BJ (cell line): ENCODE data around the gene ANKS1A. TPM values are rescaled to one million over a fixed set of nuclear protein-coding genes. Genes with fewer than 3 reads are reported as not detected.
"Not testable (repeated sequence)": the region's sequence is repeated elsewhere in the genome, so short reads cannot be mapped to it uniquely, and the experiment has no call there.

Source experiments
- CTCF ChIA-PET: fragments of 350-600 bp; formaldehyde crosslinking; extraction: SDS; loops from one replicate; lab custom pipeline; 2021; ENCODE audit warnings: antibody characterized with exemption, inconsistent platforms; lab: Yijun Ruan, JAX
- POLR2A ChIA-PET: fragments of 300-600 bp; sonication (Branson Sonifier 250); formaldehyde crosslinking; extraction: SDS; loops from one replicate; lab custom pipeline; 2021; ENCODE audit warnings: antibody characterized with exemption; lab: Charles Lee
- DNase-seq: peaks from one replicate; pipeline ENCODE4 v3.0.0-alpha.2; 2011; ENCODE audit warnings: low read depth
- H3K27me3 ChIP-seq: 2 replicates; pipeline ENCODE4 v1.6.0; 2011; ENCODE audit warnings: low read length; ENCODE audit not compliant: control insufficient read depth, insufficient read depth
- H3K36me3 ChIP-seq: 2 replicates; pipeline ENCODE4 v1.5.1; 2011; ENCODE audit warnings: low read length; ENCODE audit not compliant: control insufficient read depth, insufficient read depth
- H3K4me3 ChIP-seq: 2 replicates; pipeline ENCODE4 v1.5.1; 2011; ENCODE audit warnings: low read depth, mild to moderate bottlenecking, control low read depth, low read length
- polyA plus RNA-seq: library from polyadenylated mRNA; depleted of rRNA; stranded (reverse); fragments of >200 nt; gene quantifications from 2 replicates; pipeline ENCODE4 v1.2.3, GENCODE V29; 2011
- TF ChIP-seq, protein P1 (sequence below): IDR thresholded peaks from 2 replicates; pipeline ENCODE4 v1.5.1; 2011; ENCODE audit warnings: low read depth, mild to moderate bottlenecking, control low read depth, inconsistent platforms, low read length, moderate library complexity; ENCODE audit not compliant: insufficient read depth

Gene ANKS1A
- polyA plus RNA-seq, 1 experiment: 4.2 TPM

- H3K4me3 ChIP-seq, POLR2A ChIA-PET, H3K36me3 ChIP-seq, DNase-seq, H3K27me3 ChIP-seq: not testable (repeated sequence)
- CTCF ChIA-PET: interaction anchor here (1.0 kb wide), 1 partner anchor 15 kb away, joined by 4 read pairs; no protein-coding TSS in a partner anchor
Observed at GRCh38 chr6:35107761-35108160, 218.7 kb downstream of the ANKS1A start.

GRCh38 chr6:35108309-35108885 is 219.3 kb downstream of the ANKS1A start:
- no peak overlapping the region for H3K4me3 ChIP-seq
- ChIA-PET CTCF (no interaction called here), POLR2A (no interaction called here)
- no peaks in the 10 kb centered on the region for H3K36me3 ChIP-seq
- no peaks in the 10 kb centered on the region for H3K27me3 ChIP-seq
- DNase-seq: no peak
- TF ChIP-seq, protein P1, sequence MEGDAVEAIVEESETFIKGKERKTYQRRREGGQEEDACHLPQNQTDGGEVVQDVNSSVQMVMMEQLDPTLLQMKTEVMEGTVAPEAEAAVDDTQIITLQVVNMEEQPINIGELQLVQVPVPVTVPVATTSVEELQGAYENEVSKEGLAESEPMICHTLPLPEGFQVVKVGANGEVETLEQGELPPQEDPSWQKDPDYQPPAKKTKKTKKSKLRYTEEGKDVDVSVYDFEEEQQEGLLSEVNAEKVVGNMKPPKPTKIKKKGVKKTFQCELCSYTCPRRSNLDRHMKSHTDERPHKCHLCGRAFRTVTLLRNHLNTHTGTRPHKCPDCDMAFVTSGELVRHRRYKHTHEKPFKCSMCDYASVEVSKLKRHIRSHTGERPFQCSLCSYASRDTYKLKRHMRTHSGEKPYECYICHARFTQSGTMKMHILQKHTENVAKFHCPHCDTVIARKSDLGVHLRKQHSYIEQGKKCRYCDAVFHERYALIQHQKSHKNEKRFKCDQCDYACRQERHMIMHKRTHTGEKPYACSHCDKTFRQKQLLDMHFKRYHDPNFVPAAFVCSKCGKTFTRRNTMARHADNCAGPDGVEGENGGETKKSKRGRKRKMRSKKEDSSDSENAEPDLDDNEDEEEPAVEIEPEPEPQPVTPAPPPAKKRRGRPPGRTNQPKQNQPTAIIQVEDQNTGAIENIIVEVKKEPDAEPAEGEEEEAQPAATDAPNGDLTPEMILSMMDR: no peak

DNA sequence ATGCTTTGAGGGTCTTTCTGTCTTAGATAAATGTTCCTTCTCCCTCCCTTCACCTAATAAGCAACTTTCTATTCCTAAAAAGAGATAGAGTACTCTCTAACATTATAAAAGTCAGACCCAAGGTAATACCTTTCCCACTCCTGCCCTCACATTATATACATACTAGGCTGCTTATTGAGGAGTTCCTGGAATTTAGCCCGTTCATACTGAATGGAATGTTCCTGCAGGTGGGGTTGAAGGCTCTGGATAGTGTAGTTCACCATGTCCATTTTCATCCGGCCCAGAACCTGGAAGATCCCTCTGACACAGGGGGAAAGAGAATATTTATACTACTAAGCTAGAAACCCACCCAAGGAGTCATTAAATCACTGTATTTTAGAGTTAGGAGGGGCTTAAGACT is 231.7 kb downstream of the ANKS1A start:
- Histone ChIP-seq H3K27me3 (no peaks in the 10 kb centered on the region), H3K36me3 (no peaks in the 10 kb centered on the region), H3K4me3 (no peak overlapping the region)
- POLR2A ChIA-PET: no interaction called here
- TF ChIP-seq, protein P1: no peak
- DNase-seq: no peak
- CTCF ChIA-PET: interaction anchor here (0.7 kb wide), 1 partner anchor 231 kb away, joined by 3 read pairs; no protein-coding TSS in a partner anchor

DNA sequence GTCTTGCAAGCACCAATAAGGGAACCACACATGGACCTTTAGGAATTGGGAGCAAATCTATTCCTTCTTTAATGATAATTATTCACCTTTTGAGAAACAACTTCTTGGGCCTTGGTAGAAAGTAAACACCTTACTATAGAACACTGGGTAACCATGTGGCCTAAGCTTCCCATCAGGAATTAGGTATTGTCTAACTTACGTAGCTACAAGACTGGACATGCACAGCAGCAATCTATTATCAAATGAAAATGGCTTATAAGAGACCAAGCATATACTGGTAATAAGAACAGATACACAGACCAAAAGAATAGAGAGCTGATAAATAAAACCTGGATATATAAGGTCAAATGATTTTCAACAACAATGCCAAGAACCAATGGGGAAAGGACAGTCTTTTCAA is 235.3 kb downstream of the ANKS1A start:
- no peaks in the 10 kb centered on the region for H3K36me3 ChIP-seq
- ChIA-PET CTCF (interaction anchor here (1.7 kb wide), 1 partner anchor 15 kb away, joined by 10 read pairs; no protein-coding TSS in a partner anchor), POLR2A (no interaction called here)
- peaks cover 1% of the 10 kb centered on the region; the same call in 1 of the 2 replicates for H3K27me3 ChIP-seq
- DNase-seq: no peak
- TF ChIP-seq, protein P1: no peak
- H3K4me3 ChIP-seq: no peak overlapping the region

GRCh38 chr6:35128042-35128441 is 239.0 kb downstream of the ANKS1A start:
- Histone ChIP-seq H3K4me3 (no peak overlapping the region), H3K27me3 (peaks cover 1% of the 10 kb centered on the region; the same call in 1 of the 2 replicates), H3K36me3 (no peaks in the 10 kb centered on the region)
- ChIA-PET CTCF (interaction anchor here (1.0 to 2.9 kb wide), 7 partner anchors 11 to 141 kb away, joined by 3 to 18 read pairs (median 3); no protein-coding TSS in a partner anchor), POLR2A (interaction anchor here (0.6 kb wide), 1 partner anchor 83 kb away, joined by 3 read pairs; no protein-coding TSS in a partner anchor)
- TF ChIP-seq, protein P1: no peak
- no peak for DNase-seq
